HepG2 (cell line): Measurements from ENCODE around the gene SERPINI1. TPM values are rescaled to one million over a fixed set of nuclear protein-coding genes. Genes with fewer than 3 reads are reported as not detected.

ENCODE experiments used
- ARID2 ChIP-seq: sonication (generic); formaldehyde crosslinking; IDR thresholded peaks from 2 replicates; pipeline ENCODE4 v1.8.1; 2022; ENCODE audit warnings: mild to moderate bottlenecking, missing genetic modification reagents, borderline replicate concordance
- IKZF1 ChIP-seq: fragments of 450-650 bp; IDR thresholded peaks from 2 replicates; pipeline ENCODE4 v1.7.1; 2016
- IRF2 ChIP-seq: IDR thresholded peaks from 2 replicates; pipeline ENCODE4 v1.6.1; 2018; ENCODE audit warnings: missing genetic modification reagents, missing compliant biosample characterization
- MEIS1 ChIP-seq: sonication (generic); formaldehyde crosslinking; IDR thresholded peaks from 2 replicates; pipeline ENCODE4 v1.9.0; 2021; ENCODE audit warnings: mild to moderate bottlenecking, missing genetic modification reagents, moderate library complexity, borderline replicate concordance
- MTF1 ChIP-seq: sonication (generic); formaldehyde crosslinking; IDR thresholded peaks from 2 replicates; pipeline ENCODE4 v1.5.0; 2020; ENCODE audit warnings: missing genetic modification reagents
- NCOA1 ChIP-seq: sonication (generic); formaldehyde crosslinking; IDR thresholded peaks from 2 replicates; pipeline ENCODE4 v1.9.0; 2021; ENCODE audit warnings: missing genetic modification reagents
- TGIF2 ChIP-seq: IDR thresholded peaks from 2 replicates; pipeline ENCODE4 v1.6.1; 2016; ENCODE audit warnings: control low read depth, missing compliant biosample characterization
- TOPORS ChIP-seq: sonication (generic); formaldehyde crosslinking; IDR thresholded peaks from 2 replicates; pipeline ENCODE4 v1.8.0; 2023; ENCODE audit warnings: mild to moderate bottlenecking, missing genetic modification reagents
- ZKSCAN8 ChIP-seq: IDR thresholded peaks from 2 replicates; pipeline ENCODE4 v1.6.1; 2016; ENCODE audit warnings: borderline replicate concordance, missing genetic modification reagents, missing compliant biosample characterization
- ZNF10 ChIP-seq: sonication (generic); formaldehyde crosslinking; IDR thresholded peaks from 2 replicates; pipeline ENCODE4 v1.4.0; 2020; ENCODE audit warnings: mild to moderate bottlenecking, low read depth, missing genetic modification reagents, borderline replicate concordance
- ZNF24 ChIP-seq: fragments of 450-650 bp; IDR thresholded peaks from 2 replicates; pipeline ENCODE4 v1.6.1; 2017; ENCODE audit warnings: antibody characterized with exemption, mild to moderate bottlenecking
- ZNF274 ChIP-seq: sonication (generic); formaldehyde crosslinking; IDR thresholded peaks from 2 replicates; pipeline ENCODE4 v1.5.1; 2020; ENCODE audit warnings: mild to moderate bottlenecking, missing genetic modification reagents
- ZNF460 ChIP-seq: sonication (generic); formaldehyde crosslinking; IDR thresholded peaks from 2 replicates; pipeline ENCODE4 v1.5.1; 2020; ENCODE audit warnings: missing genetic modification reagents, mild to moderate bottlenecking, borderline replicate concordance
- ZNF704 ChIP-seq: sonication (generic); formaldehyde crosslinking; IDR thresholded peaks from 2 replicates; pipeline ENCODE4 v1.8.1; 2023; ENCODE audit warnings: mild to moderate bottlenecking, inconsistent platforms, moderate library complexity, missing genetic modification reagents, borderline replicate concordance
- polyA plus RNA-seq, 8 experiments: library from polyadenylated mRNA; depleted of rRNA in 3 of 8; stranded (reverse) in 7 of 8; unstranded in 1 of 8; fragments of >200 nt; fragmentation: Illumina TruSeq in 4 of 8; extraction: Trizol in 4 of 8; gene quantifications; 2 replicates each; pipeline versions ENCODE4 v1.2.1 to v1.2.3, GENCODE V29; 2011 to 2016; ENCODE audit warnings: low read depth in 4 of 8, missing spikeins in 1 of 8, mixed read lengths in 1 of 8; ENCODE audit not compliant: insufficient read depth in 1 of 8
- total RNA-seq, 5 experiments: library from RNA; depleted of rRNA; stranded (reverse); fragments of >200 nt; fragmentation: Illumina TruSeq; extraction: Trizol; gene quantifications; 2 replicates each; pipeline ENCODE4 v1.2.3, GENCODE V29; 2016; ENCODE audit warnings: low read depth in 1 of 5
- TF ChIP-seq, protein P1 (sequence below): sonication (generic); formaldehyde crosslinking; IDR thresholded peaks from 2 replicates; pipeline ENCODE4 v1.4.0; 2020; ENCODE audit warnings: missing genetic modification reagents
- TF ChIP-seq, protein P2 (sequence below): IDR thresholded peaks from 2 replicates; pipeline ENCODE4 v1.6.1; 2012; ENCODE audit warnings: low read depth, low read length, improper control_type of control experiment
- TF ChIP-seq, protein P3 (sequence below): IDR thresholded peaks from 2 replicates; pipeline ENCODE4 v1.6.1; 2016; ENCODE audit warnings: low read depth, missing genetic modification reagents, missing compliant biosample characterization
- TF ChIP-seq, protein P4 (sequence below): sonication (generic); formaldehyde crosslinking; IDR thresholded peaks from 2 replicates; pipeline ENCODE4 v1.8.0; 2022; ENCODE audit warnings: mild to moderate bottlenecking, missing genetic modification reagents, borderline replicate concordance

The SERPINI1 gene
- total and polyA plus RNA-seq, 2 of the 13 experiments (the other 11 are each of a cell fraction or from before 2014, with no cell fraction given) = 14.7 to 58.0 TPM

DNA sequence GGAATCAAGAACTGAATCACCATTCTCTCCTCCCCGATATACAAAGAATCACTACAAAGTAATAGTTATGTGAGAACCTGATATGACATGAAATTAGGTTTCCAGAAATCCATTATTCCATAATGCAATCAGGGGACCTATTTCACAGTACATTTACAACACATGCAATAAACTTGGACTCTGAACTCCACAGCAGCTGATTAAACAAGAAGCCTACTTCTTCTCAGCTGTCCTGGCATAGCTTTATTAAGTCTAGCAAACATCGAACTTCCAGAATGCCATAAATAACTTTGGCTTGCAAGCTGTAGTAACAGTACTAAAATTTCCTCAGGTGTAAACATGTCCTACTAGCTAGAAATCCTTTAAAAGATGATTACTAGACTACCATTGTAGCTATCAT, 18.6 kb upstream of the SERPINI1 start (continued):
- TF ChIP-seq ZNF704 (CRISPR knock-in tag) (no peak), ZNF274 (no peak), TOPORS (CRISPR knock-in tag) (no peak), MTF1 (no peak), ARID2 (CRISPR knock-in tag) (no peak), IKZF1 (no peak), TGIF2 (CRISPR knock-in tag) (no peak), NCOA1 (CRISPR knock-in tag) (no peak), ZNF10 (no peak), ZKSCAN8 (CRISPR knock-in tag) (0 out of 2 replicates have a peak, but pooled peaks have one; percentile 30), IRF2 (CRISPR knock-in tag) (0 out of 2 replicates have a peak, but pooled peaks have one; percentile 48), ZNF24 (no peak), MEIS1 (no peak), ZNF460 (CRISPR knock-in tag) (no peak)
- TF ChIP-seq, protein P1, sequence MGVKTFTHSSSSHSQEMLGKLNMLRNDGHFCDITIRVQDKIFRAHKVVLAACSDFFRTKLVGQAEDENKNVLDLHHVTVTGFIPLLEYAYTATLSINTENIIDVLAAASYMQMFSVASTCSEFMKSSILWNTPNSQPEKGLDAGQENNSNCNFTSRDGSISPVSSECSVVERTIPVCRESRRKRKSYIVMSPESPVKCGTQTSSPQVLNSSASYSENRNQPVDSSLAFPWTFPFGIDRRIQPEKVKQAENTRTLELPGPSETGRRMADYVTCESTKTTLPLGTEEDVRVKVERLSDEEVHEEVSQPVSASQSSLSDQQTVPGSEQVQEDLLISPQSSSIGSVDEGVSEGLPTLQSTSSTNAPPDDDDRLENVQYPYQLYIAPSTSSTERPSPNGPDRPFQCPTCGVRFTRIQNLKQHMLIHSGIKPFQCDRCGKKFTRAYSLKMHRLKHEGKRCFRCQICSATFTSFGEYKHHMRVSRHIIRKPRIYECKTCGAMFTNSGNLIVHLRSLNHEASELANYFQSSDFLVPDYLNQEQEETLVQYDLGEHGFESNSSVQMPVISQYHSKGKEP = no peak
- TF ChIP-seq, protein P2, sequence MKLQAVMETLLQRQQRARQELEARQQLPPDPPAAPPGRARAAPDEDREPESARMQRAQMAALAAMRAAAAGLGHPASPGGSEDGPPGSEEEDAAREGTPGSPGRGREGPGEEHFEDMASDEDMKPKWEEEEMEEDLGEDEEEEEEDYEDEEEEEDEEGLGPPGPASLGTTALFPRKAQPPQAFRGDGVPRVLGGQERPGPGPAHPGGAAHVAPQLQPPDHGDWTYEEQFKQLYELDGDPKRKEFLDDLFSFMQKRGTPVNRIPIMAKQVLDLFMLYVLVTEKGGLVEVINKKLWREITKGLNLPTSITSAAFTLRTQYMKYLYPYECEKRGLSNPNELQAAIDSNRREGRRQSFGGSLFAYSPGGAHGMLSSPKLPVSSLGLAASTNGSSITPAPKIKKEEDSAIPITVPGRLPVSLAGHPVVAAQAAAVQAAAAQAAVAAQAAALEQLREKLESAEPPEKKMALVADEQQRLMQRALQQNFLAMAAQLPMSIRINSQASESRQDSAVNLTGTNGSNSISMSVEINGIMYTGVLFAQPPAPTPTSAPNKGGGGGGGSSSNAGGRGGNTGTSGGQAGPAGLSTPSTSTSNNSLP = peak; percentile 84
- TF ChIP-seq, protein P3, sequence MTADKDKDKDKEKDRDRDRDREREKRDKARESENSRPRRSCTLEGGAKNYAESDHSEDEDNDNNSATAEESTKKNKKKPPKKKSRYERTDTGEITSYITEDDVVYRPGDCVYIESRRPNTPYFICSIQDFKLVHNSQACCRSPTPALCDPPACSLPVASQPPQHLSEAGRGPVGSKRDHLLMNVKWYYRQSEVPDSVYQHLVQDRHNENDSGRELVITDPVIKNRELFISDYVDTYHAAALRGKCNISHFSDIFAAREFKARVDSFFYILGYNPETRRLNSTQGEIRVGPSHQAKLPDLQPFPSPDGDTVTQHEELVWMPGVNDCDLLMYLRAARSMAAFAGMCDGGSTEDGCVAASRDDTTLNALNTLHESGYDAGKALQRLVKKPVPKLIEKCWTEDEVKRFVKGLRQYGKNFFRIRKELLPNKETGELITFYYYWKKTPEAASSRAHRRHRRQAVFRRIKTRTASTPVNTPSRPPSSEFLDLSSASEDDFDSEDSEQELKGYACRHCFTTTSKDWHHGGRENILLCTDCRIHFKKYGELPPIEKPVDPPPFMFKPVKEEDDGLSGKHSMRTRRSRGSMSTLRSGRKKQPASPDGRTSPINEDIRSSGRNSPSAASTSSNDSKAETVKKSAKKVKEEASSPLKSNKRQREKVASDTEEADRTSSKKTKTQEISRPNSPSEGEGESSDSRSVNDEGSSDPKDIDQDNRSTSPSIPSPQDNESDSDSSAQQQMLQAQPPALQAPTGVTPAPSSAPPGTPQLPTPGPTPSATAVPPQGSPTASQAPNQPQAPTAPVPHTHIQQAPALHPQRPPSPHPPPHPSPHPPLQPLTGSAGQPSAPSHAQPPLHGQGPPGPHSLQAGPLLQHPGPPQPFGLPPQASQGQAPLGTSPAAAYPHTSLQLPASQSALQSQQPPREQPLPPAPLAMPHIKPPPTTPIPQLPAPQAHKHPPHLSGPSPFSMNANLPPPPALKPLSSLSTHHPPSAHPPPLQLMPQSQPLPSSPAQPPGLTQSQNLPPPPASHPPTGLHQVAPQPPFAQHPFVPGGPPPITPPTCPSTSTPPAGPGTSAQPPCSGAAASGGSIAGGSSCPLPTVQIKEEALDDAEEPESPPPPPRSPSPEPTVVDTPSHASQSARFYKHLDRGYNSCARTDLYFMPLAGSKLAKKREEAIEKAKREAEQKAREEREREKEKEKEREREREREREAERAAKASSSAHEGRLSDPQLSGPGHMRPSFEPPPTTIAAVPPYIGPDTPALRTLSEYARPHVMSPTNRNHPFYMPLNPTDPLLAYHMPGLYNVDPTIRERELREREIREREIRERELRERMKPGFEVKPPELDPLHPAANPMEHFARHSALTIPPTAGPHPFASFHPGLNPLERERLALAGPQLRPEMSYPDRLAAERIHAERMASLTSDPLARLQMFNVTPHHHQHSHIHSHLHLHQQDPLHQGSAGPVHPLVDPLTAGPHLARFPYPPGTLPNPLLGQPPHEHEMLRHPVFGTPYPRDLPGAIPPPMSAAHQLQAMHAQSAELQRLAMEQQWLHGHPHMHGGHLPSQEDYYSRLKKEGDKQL (CRISPR knock-in tag) = no peak
- TF ChIP-seq, protein P4, sequence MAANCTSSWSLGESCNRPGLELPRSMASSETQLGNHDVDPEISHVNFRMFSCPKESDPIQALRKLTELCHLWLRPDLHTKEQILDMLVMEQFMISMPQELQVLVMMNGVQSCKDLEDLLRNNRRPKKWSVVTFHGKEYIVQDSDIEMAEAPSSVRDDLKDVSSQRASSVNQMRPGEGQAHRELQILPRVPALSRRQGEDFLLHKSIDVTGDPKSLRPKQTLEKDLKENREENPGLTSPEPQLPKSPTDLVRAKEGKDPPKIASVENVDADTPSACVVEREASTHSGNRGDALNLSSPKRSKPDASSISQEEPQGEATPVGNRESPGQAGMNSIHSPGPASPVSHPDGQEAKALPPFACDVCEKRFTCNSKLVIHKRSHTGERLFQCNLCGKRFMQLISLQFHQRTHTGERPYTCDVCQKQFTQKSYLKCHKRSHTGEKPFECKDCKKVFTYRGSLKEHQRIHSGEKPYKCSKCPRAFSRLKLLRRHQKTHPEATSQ (CRISPR knock-in tag) = no peak
